Stimulated activated naive B cell treated with anti-CD40 and anti-IgM and Interleukin-4, amounts not matched to agents 10 μg/mL and 1 μg/mL and 100 μg/mL, for 72 hours (primary cell): ENCODE measurements around the gene ZNF776.

Source experiments
- ATAC-seq, 2 donors: fragments of 150-1000 bp; cut with Tn5 transposase; replicated peaks; 2 replicates each; pipeline ENCODE4 v1.10.0; 2021; ENCODE audit warnings: moderate library complexity in 1 of 2
- DNase-seq: peaks from one replicate; pipeline ENCODE4 v3.0.0; 2021
- H3K27ac Mint-ChIP-seq: one replicate; pipeline ENCODE4 v1.8.0; 2022; ENCODE audit warnings: mild to moderate bottlenecking, mixed read lengths
- H3K27me3 Mint-ChIP-seq, 2 donors: one replicate each; pipeline ENCODE4 v1.8.0; 2022; ENCODE audit warnings: mixed read lengths in 2 of 2
- H3K36me3 Mint-ChIP-seq, 2 donors: one replicate each; pipeline ENCODE4 v1.8.0; 2022; ENCODE audit warnings: mixed read lengths in 2 of 2, mild to moderate bottlenecking in 1 of 2
- H3K4me1 Mint-ChIP-seq, 2 donors: one replicate each; pipeline ENCODE4 v1.8.0; 2022; ENCODE audit warnings: mixed read lengths in 2 of 2, mild to moderate bottlenecking in 1 of 2
- H3K4me3 Mint-ChIP-seq, 2 donors: one replicate each; pipeline ENCODE4 v1.8.0; 2022; ENCODE audit warnings: mild to moderate bottlenecking in 2 of 2, mixed read lengths in 2 of 2, moderate library complexity in 1 of 2
- H3K9me3 Mint-ChIP-seq, 2 donors: one replicate each; pipeline ENCODE4 v1.8.0; 2022; ENCODE audit warnings: mixed read lengths in 2 of 2, mild to moderate bottlenecking in 1 of 2

ZNF776 gene

GRCh38 chr19:57754091-57754673 is 7.6 kb downstream of the ZNF776 start:
- ATAC-seq (no peak), DNase-seq (no peak)
- peaks cover 15 to 24% of the 10 kb centered on the region in 2 donors for H3K4me1 Mint-ChIP-seq
- H3K27me3 Mint-ChIP-seq, result no peaks in the 10 kb centered on the region
- no peak overlapping the region for H3K4me3 Mint-ChIP-seq
- H3K9me3 Mint-ChIP-seq, result peaks cover 6 to 16% of the 10 kb centered on the region in 2 donors
- H3K36me3 Mint-ChIP-seq, result peaks cover 70 to 79% of the 10 kb centered on the region in 2 donors
- H3K27ac Mint-ChIP-seq, result no peak overlapping the region

- Mint-ChIP-seq H3K36me3 (peaks cover 74 to 79% of the 10 kb centered on the region in 2 donors), H3K27ac (no peak overlapping the region), H3K9me3 (peaks cover 6 to 14% of the 10 kb centered on the region in 2 donors), H3K4me1 (peaks cover 16 to 18% of the 10 kb centered on the region in 2 donors), H3K4me3 (no peak overlapping the region), H3K27me3 (no peaks in the 10 kb centered on the region)
- DNase-seq (no peak), ATAC-seq (no peak)
Measured at GRCh38 chr19:57755031-57755430, 8.4 kb downstream of the ZNF776 start.

- Mint-ChIP-seq H3K9me3 (peaks cover 6 to 10% of the 10 kb centered on the region in 2 donors), H3K4me1 (peaks cover 4 to 5% of the 10 kb centered on the region in 2 donors), H3K36me3 (peaks cover 56 to 68% of the 10 kb centered on the region in 2 donors), H3K4me3 (no peak overlapping the region), H3K27me3 (no peaks in the 10 kb centered on the region), H3K27ac (no peak overlapping the region)
- no peak for ATAC-seq
- DNase-seq, result no peak
Measured at GRCh38 chr19:57757941-57758340, 11.3 kb downstream of the ZNF776 start.

- ATAC-seq (no peak), DNase-seq (no peak)
- Mint-ChIP-seq H3K4me1 (peaks cover 4 to 5% of the 10 kb centered on the region in 2 donors), H3K27ac (no peak overlapping the region), H3K4me3 (no peak overlapping the region), H3K27me3 (no peaks in the 10 kb centered on the region), H3K9me3 (peaks cover 5% of the 10 kb centered on the region in 2 donors), H3K36me3 (peaks cover 45 to 65% of the 10 kb centered on the region in 2 donors)
Measured at GRCh38 chr19:57759096-57759495, 12.5 kb downstream of the ZNF776 start.

- DNase-seq (peak; percentile 85), ATAC-seq (peak; percentile 97)
- H3K9me3 Mint-ChIP-seq, result peaks cover 2 to 4% of the 10 kb centered on the region in 2 donors
- no peaks in the 10 kb centered on the region for H3K27me3 Mint-ChIP-seq
- H3K27ac Mint-ChIP-seq, result peak within 1 kb of the TSS; percentile 95
- peaks cover 31 to 55% of the 10 kb centered on the region in 2 donors for H3K4me1 Mint-ChIP-seq
- H3K4me3 Mint-ChIP-seq, result peak within 1 kb of the TSS; percentile 95 to 98
- H3K36me3 Mint-ChIP-seq, result peaks cover 32 to 58% of the 10 kb centered on the region in 2 donors
Measured at GRCh38 chr19:57769345-57770131, 22.9 kb downstream of the ZNF776 start, which contains the start of gene ZNF586. Gene ZNF586 (plus strand): TSS chr19:57769676. CDS start chr19:57769843, 167 bp downstream.

GRCh38 chr19:57771417-57771816 is 24.8 kb downstream of the ZNF776 start:
- peaks cover 2 to 4% of the 10 kb centered on the region in 2 donors for H3K9me3 Mint-ChIP-seq

GRCh38 chr19:57773488-57773887 is 26.9 kb downstream of the ZNF776 start:
- ATAC-seq (no peak), DNase-seq (no peak)
- peaks cover 5 to 6% of the 10 kb centered on the region in 2 donors for H3K9me3 Mint-ChIP-seq
- peaks cover 55 to 76% of the 10 kb centered on the region in 2 donors for H3K36me3 Mint-ChIP-seq
- H3K4me1 Mint-ChIP-seq, result peaks cover 44 to 82% of the 10 kb centered on the region in 2 donors
- H3K4me3 Mint-ChIP-seq, result peak overlapping the region; percentile 56 to 59
- H3K27ac Mint-ChIP-seq, result peak overlapping the region; percentile 65
- H3K27me3 Mint-ChIP-seq, result no peaks in the 10 kb centered on the region

More at GRCh38 chr19:57771417-57771816, 24.8 kb downstream of the ZNF776 start:
- H3K4me3 Mint-ChIP-seq, result peak overlapping the region; percentile 66 to 95
- peaks cover 40 to 73% of the 10 kb centered on the region in 2 donors for H3K4me1 Mint-ChIP-seq
- no peaks in the 10 kb centered on the region for H3K27me3 Mint-ChIP-seq
- H3K27ac Mint-ChIP-seq, result peak overlapping the region; percentile 68
- DNase-seq (no peak), ATAC-seq (peak; percentile 59)
- H3K36me3 Mint-ChIP-seq, result peaks cover 41 to 66% of the 10 kb centered on the region in 2 donors

GRCh38 chr19:57776764-57777296 is 30.2 kb downstream of the ZNF776 start:
- Mint-ChIP-seq H3K4me1 (peaks cover 39 to 64% of the 10 kb centered on the region in 2 donors), H3K9me3 (peaks cover 12 to 14% of the 10 kb centered on the region in 2 donors), H3K27me3 (no peaks in the 10 kb centered on the region), H3K27ac (peak overlapping the region; percentile 85), H3K4me3 (peak overlapping the region in 1 of 2 donors; percentile 54), H3K36me3 (peaks cover 68 to 84% of the 10 kb centered on the region in 2 donors)
- DNase-seq (no peak), ATAC-seq (no peak)

GRCh38 chr19:57778336-57778735 is 31.7 kb downstream of the ZNF776 start:
- Mint-ChIP-seq H3K4me3 (no peak overlapping the region), H3K27ac (peak overlapping the region; percentile 17), H3K27me3 (no peaks in the 10 kb centered on the region), H3K36me3 (peaks cover 66 to 71% of the 10 kb centered on the region in 2 donors), H3K4me1 (peaks cover 34 to 49% of the 10 kb centered on the region in 2 donors), H3K9me3 (peaks cover 12 to 14% of the 10 kb centered on the region in 2 donors)
- DNase-seq (no peak), ATAC-seq (no peak)

- DNase-seq (no peak), ATAC-seq (no peak)
- no peak overlapping the region for H3K4me3 Mint-ChIP-seq
- H3K9me3 Mint-ChIP-seq, result peaks cover 9 to 10% of the 10 kb centered on the region in 2 donors
- no peaks in the 10 kb centered on the region for H3K27me3 Mint-ChIP-seq
- no peak overlapping the region for H3K27ac Mint-ChIP-seq
- peaks cover 60 to 65% of the 10 kb centered on the region in 2 donors for H3K36me3 Mint-ChIP-seq
- H3K4me1 Mint-ChIP-seq, result peaks cover 29 to 42% of the 10 kb centered on the region in 2 donors
Measured at GRCh38 chr19:57779220-57779845, 32.7 kb downstream of the ZNF776 start.

- H3K9me3 Mint-ChIP-seq, result peaks cover 0 to 5% of the 10 kb centered on the region in 2 donors
Measured at GRCh38 chr19:57786286-57786685, 39.7 kb downstream of the ZNF776 start.

GRCh38 chr19:57786906-57787305 is 40.3 kb downstream of the ZNF776 start:
- Mint-ChIP-seq H3K27ac (no peak overlapping the region), H3K27me3 (no peaks in the 10 kb centered on the region), H3K36me3 (peaks cover 36 to 54% of the 10 kb centered on the region in 2 donors), H3K9me3 (peaks cover 0 to 5% of the 10 kb centered on the region in 2 donors), H3K4me1 (peaks cover 10 to 20% of the 10 kb centered on the region in 2 donors), H3K4me3 (no peak overlapping the region)
- ATAC-seq, result no peak
- no peak for DNase-seq

More at GRCh38 chr19:57786286-57786685, 39.7 kb downstream of the ZNF776 start:
- Mint-ChIP-seq H3K4me1 (peaks cover 10 to 20% of the 10 kb centered on the region in 2 donors), H3K36me3 (peaks cover 37 to 50% of the 10 kb centered on the region in 2 donors), H3K4me3 (no peak overlapping the region), H3K27ac (peak overlapping the region; percentile 49), H3K27me3 (no peaks in the 10 kb centered on the region)
- ATAC-seq (no peak), DNase-seq (no peak)

GRCh38 chr19:57788114-57788692 is 41.6 kb downstream of the ZNF776 start:
- peak overlapping the region; percentile 84 for H3K27ac Mint-ChIP-seq
- peaks cover 32 to 54% of the 10 kb centered on the region in 2 donors for H3K36me3 Mint-ChIP-seq
- H3K9me3 Mint-ChIP-seq, result peaks cover 0 to 5% of the 10 kb centered on the region in 2 donors
- ATAC-seq (no peak), DNase-seq (no peak)
- H3K4me3 Mint-ChIP-seq, result no peak overlapping the region
- H3K4me1 Mint-ChIP-seq, result peaks cover 10 to 20% of the 10 kb centered on the region in 2 donors
- no peaks in the 10 kb centered on the region for H3K27me3 Mint-ChIP-seq
